GM18502 (cell line): Measurements from ENCODE around the gene SERPINA1.
"Not testable (repeated sequence)": the region's sequence is repeated elsewhere in the genome, so short reads cannot be mapped to it uniquely, and the experiment has no call there.

Experiments
- ATAC-seq: cut with Tn5 transposase; IDR thresholded peaks from one replicate; pipeline ENCODE4 v1.9.1; 2021; ENCODE audit warnings: mild to moderate bottlenecking; ENCODE audit not compliant: unreplicated experiment, poor library complexity

SERPINA1 gene

GRCh38 chr14:94373708-94374107, 14.7 kb downstream of the SERPINA1 start:
- ATAC-seq = no peak

- no peak for ATAC-seq
These were observed 16.3 kb downstream of the SERPINA1 start for GRCh38 chr14:94372021-94372605.

- no peak for ATAC-seq
These were observed 17.9 kb downstream of the SERPINA1 start for GRCh38 chr14:94370524-94370910.

GRCh38 chr14:94369766-94370523, 18.5 kb downstream of the SERPINA1 start:
- not testable (repeated sequence) for ATAC-seq

- no peak for ATAC-seq
These were observed 19.4 kb downstream of the SERPINA1 start for GRCh38 chr14:94368956-94369355.

GRCh38 chr14:94368243-94368590, 20.2 kb downstream of the SERPINA1 start:
- no peak for ATAC-seq

- ATAC-seq = no peak
These were observed 20.8 kb downstream of the SERPINA1 start for GRCh38 chr14:94367347-94368242.

GRCh38 chr14:94366146-94366915, 22.1 kb downstream of the SERPINA1 start, which contains the start of gene SERPINA2:
SERPINA2 (minus strand) TSS chr14:94366698.
- ATAC-seq = no peak

GRCh38 chr14:94365624-94366023, 22.8 kb downstream of the SERPINA1 start:
- ATAC-seq = no peak

GRCh38 chr14:94364964-94365363, 23.4 kb downstream of the SERPINA1 start:
- ATAC-seq = no peak

GRCh38 chr14:94364037-94364436, 24.4 kb downstream of the SERPINA1 start:
- no peak for ATAC-seq

- ATAC-seq = no peak
These were observed 25.2 kb downstream of the SERPINA1 start for GRCh38 chr14:94363151-94363624.

GRCh38 chr14:94362614-94363133, 25.7 kb downstream of the SERPINA1 start:
- ATAC-seq = no peak

GRCh38 chr14:94361682-94362081, 26.7 kb downstream of the SERPINA1 start:
- ATAC-seq = no peak

GRCh38 chr14:94360945-94361565, 27.3 kb downstream of the SERPINA1 start:
- ATAC-seq = no peak

GRCh38 chr14:94357166-94357565, 31.2 kb downstream of the SERPINA1 start:
- ATAC-seq = no peak

GRCh38 chr14:94356379-94357056, 31.9 kb downstream of the SERPINA1 start:
- no peak for ATAC-seq

GRCh38 chr14:94355191-94355794, 33.1 kb downstream of the SERPINA1 start:
- no peak for ATAC-seq
